Erythroblast (primary cell): Measurements from ENCODE around the gene WHAMM.

Source experiments
- GATA1 ChIP-seq: IDR thresholded peaks from 2 replicates; pipeline ENCODE4 v1.6.1; 2011; ENCODE audit warnings: low read depth, mild to moderate bottlenecking, control low read depth, low read length, moderate library complexity
- POLR2A ChIP-seq: IDR thresholded peaks from 2 replicates; pipeline ENCODE4 v1.6.1; 2011; ENCODE audit warnings: mild to moderate bottlenecking, low read length

DNA sequence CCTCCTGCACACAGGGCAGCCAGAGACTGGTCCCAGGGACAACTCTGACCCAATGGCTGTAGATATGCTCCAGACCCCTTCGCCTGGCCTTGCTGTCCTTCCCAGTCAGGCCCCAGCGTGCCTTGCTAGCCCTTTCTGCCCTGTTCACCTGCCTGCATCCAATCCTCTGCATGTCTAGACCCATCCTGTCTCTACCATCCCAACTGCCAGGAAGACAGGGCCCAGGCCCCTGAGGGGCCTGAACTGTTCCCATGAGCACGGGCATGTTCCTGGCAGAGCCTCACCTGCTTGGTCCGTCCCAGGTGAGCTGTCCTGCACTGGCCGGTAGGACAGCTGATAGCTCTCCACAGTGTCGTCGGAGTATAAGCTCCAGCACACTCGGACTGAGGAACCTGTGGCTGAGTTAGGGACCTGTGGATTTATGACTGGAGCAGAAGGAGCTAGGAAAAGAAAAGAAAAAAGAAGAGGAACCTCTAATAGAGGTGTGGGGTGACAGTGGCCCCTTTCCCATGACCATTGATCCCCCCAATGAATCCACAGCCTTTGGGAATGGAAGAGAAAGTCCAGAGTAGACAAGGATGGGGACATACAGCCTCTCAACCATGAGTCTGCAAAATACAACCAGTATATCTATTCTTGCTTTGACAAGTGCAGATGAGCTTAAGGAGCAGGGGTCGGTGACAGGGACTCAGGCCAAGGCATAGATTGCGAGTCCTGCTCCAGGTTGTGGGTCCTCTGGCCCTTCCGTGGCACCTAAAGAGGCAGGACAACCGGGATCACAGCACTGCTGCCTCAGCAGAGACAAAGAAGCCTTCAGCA, 37.4 kb upstream of the WHAMM start:
- TF ChIP-seq POLR2A, result no peak
- no peak for TF ChIP-seq GATA1
